HG03039 (cell line): ENCODE data around the gene METTL16.
"Not testable (repeated sequence)": the region's sequence is repeated elsewhere in the genome, so short reads cannot be mapped to it uniquely, and the experiment has no call there.

Source experiments
- ATAC-seq: cut with Tn5 transposase; IDR thresholded peaks from one replicate; pipeline ENCODE4 v1.9.1; 2021; ENCODE audit warnings: mild to moderate bottlenecking, moderate library complexity; ENCODE audit not compliant: unreplicated experiment

The METTL16 gene

GRCh38 chr17:2507015-2507414 lies 4.7 kb downstream of the METTL16 start:
- ATAC-seq = not testable (repeated sequence)

- no peak for ATAC-seq
Observed at GRCh38 chr17:2503627-2504026, 8.1 kb downstream of the METTL16 start.

GRCh38 chr17:2502871-2503580 lies 8.7 kb downstream of the METTL16 start:
- ATAC-seq = no peak

DNA sequence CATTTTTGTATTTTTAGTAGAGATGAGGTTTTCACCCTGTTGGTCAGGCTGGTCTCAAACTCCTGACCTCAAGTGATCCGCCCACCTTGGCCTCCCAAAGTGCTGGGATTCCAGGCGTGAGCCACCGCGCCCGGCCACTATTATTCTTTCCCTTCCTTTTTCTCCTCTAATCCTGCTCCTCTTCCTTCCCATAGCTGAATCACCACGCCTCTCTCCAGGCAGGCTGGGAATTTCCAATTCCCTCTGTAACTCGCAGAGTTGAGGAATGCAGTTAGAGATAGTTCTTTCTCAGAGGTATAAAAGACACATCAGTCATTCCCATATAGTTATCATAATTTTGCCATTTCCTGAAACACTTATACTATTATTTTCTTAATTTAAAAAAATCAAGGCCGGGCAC lies 11.2 kb downstream of the METTL16 start:
- ATAC-seq = no peak

- ATAC-seq = not testable (repeated sequence)
Observed at GRCh38 chr17:2489286-2489685, 22.4 kb downstream of the METTL16 start.

- ATAC-seq = no peak
Observed at GRCh38 chr17:2487306-2487705, 24.4 kb downstream of the METTL16 start.

DNA sequence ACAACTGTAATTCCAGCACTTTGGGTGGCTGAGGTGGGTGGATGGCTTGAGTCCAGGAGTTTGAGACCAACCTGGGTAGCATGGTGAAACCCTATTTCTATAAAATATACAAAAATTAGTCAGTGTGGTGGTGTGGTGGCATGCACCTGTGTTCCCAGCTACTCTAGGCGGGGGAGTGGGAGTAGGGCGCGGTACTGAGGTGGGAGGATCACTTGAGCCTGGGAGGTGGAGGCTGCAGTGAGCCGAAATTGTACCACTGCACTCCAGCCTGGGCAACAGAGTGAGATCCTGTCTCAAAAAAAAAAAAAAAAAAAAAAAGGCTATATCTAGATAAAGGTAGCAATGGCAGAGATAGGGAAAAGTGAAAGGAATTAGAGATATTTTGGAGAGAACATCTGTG lies 25.0 kb downstream of the METTL16 start:
- ATAC-seq = not testable (repeated sequence)

GRCh38 chr17:2485970-2486369 lies 25.7 kb downstream of the METTL16 start:
- no peak for ATAC-seq

- ATAC-seq = no peak
Observed at GRCh38 chr17:2485543-2485942, 26.1 kb downstream of the METTL16 start.

GRCh38 chr17:2484876-2485275 lies 26.8 kb downstream of the METTL16 start:
- no peak for ATAC-seq

GRCh38 chr17:2483084-2483483 lies 28.6 kb downstream of the METTL16 start:
- no peak for ATAC-seq

DNA sequence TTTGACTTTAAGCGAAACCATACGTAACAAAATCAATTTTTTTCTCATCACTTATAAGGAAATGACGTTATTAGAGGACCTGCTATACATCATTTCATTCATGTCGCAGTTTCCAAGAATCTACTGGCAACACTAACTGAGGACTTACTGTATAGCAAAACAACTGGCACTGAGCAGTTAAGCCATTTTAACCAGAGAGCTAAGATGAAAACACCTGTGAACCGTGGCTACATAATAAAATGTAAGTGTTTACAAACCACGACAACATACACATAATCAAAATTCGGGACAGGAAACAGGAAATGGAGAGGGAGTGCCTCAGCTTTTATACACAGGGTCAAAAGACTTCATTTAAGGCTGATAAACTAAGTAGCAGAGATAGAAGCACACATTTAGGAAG lies 29.5 kb downstream of the METTL16 start:
- ATAC-seq = no peak

DNA sequence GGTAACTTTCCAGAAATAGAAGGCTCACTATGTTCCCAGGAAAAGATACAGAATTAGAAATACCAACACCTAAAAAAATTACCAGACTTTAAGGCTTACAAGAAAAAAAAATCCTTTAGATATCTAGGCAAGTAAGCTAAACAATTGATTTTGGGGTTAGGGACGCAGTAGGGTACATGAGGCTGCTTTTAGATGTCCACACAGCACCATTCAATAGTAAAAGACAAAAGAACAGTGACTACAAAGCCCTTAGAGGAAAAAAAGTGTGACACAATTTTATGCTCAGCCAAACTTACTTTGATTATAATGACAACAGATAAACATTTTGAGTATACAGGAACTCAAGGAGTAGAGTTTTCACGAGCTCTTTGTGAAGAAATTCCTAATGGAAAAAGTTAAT lies 29.9 kb downstream of the METTL16 start:
- no peak for ATAC-seq

DNA sequence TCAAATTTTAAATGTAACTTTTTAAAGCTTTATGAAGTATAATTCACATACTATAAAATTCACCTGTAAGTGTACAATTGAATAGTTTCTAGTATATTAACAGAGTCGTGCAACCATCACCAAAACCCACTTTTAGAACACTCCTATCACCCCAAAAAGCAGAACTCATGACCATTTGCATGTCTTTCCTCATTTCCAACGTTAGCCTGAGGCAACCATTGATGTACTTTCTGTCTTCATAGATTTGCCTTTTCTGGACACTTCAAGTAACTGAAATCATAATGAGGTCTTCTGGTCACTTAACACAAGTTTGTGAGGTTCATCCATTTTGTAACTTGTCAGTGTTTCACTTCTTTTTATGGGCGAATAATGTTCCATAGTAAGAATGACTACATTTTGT lies 33.2 kb downstream of the METTL16 start:
- no peak for ATAC-seq

DNA sequence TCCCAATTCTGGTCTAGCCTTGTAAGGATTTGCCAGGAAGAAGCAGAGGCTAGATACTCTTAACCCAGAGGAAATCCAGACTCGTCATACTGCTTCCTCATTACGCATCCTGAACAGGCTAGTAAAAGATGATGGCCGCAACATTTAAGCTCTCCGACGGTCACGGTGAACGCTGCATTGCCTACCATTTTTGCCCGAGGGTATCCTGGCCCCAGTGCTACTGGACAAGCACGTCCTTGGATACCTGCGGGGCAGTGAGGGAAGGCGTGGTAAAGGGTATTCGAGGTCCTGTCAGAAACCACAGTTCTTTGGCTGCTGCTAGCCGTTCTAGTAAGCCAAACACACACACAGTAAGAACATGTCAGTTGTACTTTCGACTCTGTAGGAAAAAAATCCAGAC lies 36.6 kb downstream of the METTL16 start:
- ATAC-seq = no peak

DNA sequence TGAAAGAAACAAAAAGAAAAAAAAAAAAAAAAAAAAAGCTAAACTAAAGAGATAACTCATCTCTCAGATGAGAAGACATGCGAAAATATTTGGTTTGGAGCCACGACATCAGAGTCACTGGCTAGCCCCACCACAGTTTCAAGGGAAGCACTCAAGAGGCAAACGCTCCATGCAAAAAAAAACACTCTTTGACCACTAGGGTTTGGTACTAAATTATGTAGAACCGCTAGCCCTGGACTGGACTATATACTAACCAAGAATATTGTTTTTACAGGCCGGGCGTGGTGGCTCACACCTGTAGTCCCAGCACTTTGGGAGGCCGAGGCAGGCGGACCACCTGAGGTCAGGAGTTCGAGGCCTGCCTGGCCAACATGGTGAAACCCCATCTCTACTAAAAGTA lies 37.3 kb downstream of the METTL16 start:
- no peak for ATAC-seq

DNA sequence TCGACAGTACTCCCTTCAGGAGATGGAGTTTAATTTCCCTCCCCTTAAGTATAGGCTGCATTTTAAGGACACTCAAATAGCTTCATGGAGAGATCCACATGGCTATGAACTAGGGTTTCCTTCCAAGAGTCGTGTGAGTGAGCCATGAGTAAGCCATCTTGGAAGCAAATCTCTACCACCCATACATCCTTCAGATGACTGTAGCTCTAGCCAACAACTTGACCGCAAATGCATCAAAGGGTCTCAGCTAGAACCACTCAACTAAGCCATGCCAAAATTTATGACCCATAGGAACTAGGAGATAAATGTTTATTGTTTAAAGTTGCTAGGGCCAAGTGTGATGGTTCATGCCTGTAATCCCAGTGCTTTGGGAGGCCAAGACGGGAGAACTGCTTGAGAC lies 43.4 kb downstream of the METTL16 start:
- ATAC-seq = no peak

GRCh38 chr17:2466931-2467330 lies 44.8 kb downstream of the METTL16 start:
- ATAC-seq = no peak

DNA sequence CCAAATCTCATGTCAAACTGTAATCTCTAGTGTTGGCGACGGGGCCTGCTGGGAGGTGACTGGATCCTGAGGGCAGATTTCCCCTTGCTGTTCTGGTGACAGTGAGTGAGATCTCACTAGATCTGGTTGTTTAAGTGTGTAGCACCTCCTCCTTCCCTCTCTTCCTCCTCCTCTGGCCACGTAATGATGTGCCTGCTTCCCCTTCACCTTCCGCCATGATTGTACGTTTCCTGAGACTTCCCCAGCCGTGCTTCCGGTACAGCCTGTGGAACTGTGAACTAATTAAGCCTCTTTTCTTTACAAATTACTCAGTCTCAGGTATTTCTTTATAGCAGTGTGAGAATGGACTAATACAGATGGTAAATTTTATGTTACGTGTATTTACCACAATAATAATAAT lies 49.2 kb downstream of the METTL16 start:
- no peak for ATAC-seq

- ATAC-seq = no peak
Observed at GRCh38 chr17:2459917-2460271, 51.8 kb downstream of the METTL16 start.

- ATAC-seq = no peak
Observed at GRCh38 chr17:2457913-2458312, 53.8 kb downstream of the METTL16 start.

DNA sequence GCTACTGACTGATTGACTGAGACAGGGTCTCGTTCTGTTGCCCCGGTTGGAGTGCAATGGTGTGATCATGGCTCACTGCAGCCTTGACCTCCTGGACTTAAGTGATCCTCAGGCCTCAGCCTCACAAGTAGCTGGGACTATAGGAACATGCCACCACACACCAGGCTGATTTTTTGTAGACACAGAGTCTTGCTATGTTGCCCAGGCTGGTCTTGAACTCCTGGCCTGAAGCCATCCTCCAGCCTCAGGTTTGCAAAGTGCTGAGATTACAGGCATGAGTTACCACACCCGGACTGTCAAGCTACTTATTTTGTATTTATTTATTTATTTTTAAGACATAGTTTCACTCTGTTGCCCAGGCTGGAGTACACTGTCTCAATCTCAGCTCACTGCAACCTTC lies 55.2 kb downstream of the METTL16 start:
- no peak for ATAC-seq

DNA sequence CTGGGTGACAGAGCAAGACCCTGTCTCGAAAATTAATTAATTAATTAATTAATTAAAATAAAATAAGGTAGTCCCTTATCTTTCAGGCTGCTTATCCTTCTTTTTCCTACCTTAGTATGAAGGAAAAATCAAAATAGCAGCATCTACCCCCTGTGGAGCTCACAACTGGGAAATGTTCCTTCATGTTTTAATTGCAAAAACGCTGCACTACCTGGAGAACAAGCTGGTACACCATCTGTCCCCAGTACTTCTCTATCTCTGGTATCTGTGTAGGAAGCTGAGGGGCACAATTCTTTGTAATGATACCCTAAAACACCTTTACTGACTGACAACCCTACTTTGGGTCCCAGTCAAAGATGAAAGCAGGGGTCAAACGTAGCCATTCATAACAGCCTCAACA lies 55.7 kb downstream of the METTL16 start:
- ATAC-seq = no peak
